ENCODE results near the gene SLC22A3.

- no peak for TF ChIP-seq CTCF (IDR thresholded peaks at IDR 0.05)
- no peak for TF ChIP-seq POLR2A (IDR thresholded peaks at IDR 0.05; ENCODE audit: low read length)
- no peak for TF ChIP-seq HMGXB4 (CRISPR knock-in tag; IDR thresholded peaks at IDR 0.05; ENCODE audit: borderline replicate concordance)
- no peak for TF ChIP-seq EP300 (IDR thresholded peaks at IDR 0.05)
Measured at GRCh38 chr6:160367798-160368547, 19.8 kb downstream of the SLC22A3 start.
